HG03442 (cell line): ENCODE measurements around the gene BCAP31.

Source experiments
- ATAC-seq: cut with Tn5 transposase; IDR thresholded peaks from one replicate; pipeline ENCODE4 v1.9.1; 2021; ENCODE audit warnings: mild to moderate bottlenecking, moderate library complexity; ENCODE audit not compliant: unreplicated experiment

BCAP31 gene

DNA sequence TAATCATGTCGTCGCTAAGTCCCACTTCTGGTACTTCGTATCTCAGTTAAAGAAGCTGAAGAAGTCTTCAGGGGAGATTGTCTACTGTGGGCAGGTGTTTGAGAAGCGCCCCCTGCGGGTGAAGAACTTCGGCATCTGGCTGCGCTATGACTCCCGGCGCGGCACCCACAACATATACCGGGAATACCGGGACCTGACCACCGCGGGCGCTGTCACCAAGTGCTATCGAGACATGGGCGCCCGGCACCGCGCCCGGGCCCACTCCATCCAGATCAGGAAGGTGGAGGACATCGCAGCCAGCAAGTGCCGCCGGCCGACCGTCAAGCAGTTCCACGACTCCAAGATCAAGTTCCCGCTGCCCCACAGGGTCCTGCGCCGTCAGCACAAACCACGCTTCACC, 61.9 kb downstream of the BCAP31 start:
- ATAC-seq, result no peak

DNA sequence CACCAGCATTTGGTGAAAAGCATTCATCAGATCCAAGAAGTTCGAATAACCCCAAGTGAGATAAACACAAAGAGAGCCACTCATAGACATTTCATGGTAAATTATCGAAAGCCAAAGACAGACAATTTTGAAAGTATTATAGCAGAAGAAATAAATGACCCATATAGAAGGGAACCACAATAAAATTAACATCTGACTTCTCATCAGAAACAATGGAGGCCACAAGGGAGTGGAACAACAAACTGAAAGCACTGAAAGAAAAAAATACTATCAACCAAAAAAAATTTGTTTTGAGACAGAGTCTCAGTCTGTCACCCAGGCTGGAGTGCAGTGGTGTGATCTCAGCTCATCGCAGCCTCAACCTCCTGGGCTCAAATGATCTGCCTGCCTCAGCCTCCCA, 64.9 kb downstream of the BCAP31 start:
- no peak for ATAC-seq

DNA sequence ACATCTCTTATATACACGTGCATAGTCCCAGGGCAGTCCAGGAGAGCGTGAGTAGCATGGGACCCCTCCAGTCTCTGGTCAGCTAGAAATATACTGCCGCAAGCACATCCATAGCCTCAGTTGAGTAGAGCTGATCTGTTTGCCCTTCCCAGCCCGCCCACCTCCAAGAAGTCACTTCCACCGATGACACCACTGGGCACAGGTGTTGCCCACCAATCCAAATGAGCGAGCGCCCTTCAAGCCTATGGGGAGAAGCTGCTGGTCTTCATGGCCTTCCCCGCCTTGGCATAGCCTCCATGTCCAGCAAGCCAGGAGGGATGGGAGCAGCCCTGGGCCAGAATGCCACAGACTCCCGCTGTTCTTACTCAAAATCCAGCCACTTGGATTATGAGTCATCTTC, 67.0 kb downstream of the BCAP31 start:
- ATAC-seq, result no peak

DNA sequence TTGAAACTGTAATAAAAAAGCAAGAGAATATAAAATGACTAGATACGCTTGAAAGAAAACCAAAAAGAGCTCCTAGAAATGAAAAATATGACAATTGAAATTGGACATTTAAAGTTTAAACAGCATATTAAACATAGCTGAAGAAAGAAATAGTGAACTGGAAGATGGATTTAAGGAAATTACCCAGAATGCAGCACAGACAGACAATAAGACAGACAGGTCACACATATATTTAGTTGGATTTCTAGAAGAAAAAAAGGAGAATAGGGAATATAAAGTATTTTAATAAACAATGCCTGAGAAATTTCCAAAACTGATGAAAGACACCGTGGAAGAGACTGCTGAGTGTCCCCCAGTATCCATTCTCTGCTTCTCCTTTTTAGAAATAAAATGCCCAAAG, 70.6 kb downstream of the BCAP31 start:
- ATAC-seq, result no peak

DNA sequence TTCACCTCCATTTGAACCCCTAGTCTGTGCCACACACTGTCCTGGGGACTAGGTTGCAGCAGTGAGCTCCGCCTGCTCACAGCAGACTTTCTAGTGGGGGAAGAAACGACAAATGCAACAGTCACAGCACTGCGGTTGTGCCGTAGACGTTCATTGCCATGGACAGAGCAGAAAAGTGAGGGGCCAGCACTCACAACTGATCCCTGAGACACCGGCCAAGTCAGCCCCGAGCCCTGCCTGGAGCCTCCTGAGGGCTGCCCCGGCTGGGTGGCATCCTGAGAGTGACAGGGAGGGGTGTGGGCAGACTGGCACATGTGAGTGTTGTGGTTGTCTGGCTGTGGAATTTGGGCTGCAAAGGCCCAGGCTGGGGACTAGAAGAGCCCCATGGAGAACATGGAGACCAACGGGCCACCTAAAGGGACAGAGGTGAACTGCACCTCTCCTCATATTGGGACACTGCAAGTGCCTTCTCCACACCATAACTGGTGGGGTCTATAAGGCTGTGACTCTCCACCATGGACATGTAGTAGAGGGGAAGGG, 72.6 kb downstream of the BCAP31 start:
- no peak for ATAC-seq

DNA sequence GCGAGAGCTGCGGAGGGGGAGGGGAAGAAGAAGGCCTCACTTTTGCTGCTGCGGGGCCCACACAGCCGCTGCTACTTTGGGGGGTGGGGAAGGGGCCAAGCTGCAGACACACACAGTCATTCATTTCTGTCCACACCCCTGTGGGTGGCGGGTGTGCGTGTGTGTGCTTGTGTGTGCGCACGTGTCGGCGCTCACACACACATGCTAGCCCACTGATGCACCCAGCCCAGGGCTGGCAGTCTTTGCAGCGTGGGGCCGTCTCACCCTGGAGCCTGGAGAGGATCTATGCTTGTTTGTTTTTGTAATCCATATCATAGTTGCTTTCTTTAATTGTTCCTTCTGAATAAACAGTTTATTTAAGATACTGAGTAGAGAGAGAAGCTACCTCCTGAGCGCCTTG, 73.2 kb downstream of the BCAP31 start:
- no peak for ATAC-seq
